Measurements from ENCODE around the gene CMTM2.
"Not testable (repeated sequence)": the region's sequence is repeated elsewhere in the genome, so short reads cannot be mapped to it uniquely, and the experiment has no call there.

Gene CMTM2

DNA sequence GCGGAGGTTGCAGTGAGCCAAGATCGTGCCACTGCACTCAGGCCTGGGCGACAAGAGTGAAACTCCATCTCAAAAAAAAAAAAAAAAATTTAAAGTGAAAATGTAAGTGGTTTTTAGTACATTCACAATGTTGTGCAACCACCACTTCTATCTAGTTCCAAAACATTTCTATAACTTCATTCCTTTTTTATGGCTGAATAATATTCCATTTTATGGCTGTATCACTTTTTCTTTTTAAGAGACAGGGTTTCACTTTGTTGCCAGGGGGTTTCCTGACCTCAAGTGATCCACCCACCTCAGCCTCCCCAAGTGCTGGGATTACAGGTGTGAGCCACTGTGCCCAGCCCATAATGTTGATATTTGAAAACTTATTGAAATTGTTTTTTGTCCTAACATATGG lies 13.6 kb downstream of the CMTM2 start:
- ATAC-seq (ENCODE audit: low read depth), result no peak
- TF ChIP-seq, protein P1, sequence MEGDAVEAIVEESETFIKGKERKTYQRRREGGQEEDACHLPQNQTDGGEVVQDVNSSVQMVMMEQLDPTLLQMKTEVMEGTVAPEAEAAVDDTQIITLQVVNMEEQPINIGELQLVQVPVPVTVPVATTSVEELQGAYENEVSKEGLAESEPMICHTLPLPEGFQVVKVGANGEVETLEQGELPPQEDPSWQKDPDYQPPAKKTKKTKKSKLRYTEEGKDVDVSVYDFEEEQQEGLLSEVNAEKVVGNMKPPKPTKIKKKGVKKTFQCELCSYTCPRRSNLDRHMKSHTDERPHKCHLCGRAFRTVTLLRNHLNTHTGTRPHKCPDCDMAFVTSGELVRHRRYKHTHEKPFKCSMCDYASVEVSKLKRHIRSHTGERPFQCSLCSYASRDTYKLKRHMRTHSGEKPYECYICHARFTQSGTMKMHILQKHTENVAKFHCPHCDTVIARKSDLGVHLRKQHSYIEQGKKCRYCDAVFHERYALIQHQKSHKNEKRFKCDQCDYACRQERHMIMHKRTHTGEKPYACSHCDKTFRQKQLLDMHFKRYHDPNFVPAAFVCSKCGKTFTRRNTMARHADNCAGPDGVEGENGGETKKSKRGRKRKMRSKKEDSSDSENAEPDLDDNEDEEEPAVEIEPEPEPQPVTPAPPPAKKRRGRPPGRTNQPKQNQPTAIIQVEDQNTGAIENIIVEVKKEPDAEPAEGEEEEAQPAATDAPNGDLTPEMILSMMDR (IDR thresholded peaks at IDR 0.05; ENCODE audit: poor library complexity, severe bottlenecking), result no peak

DNA sequence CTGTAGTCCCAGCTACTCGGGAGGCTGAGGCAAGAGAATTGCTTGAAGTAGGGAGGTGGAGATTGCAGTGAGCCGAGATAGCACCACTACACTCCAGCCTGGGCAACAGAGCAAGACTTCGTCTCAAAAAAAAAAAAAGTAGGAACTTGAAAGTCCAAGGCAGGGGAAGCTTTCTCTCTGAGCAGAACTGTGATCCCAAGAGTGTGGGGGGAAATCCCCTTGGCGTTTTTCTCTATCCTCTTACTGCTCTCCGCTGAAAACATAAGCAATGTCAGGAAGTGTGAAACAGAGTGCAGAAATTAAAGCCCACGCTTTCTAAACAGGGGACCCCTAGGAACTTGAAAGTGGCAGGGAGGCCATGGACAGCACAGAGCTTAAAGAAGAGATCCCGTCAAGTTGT lies 15.5 kb downstream of the CMTM2 start:
- Histone ChIP-seq H3K4me3 (ENCODE audit: severe bottlenecking) (no peak overlapping the region), H3K9me3 (ENCODE audit: severe bottlenecking) (no peaks in the 10 kb centered on the region), H3K27me3 (ENCODE audit: insufficient read depth, poor library complexity, severe bottlenecking) (no peaks in the 10 kb centered on the region), H3K36me3 (ENCODE audit: low read depth) (no peaks in the 10 kb centered on the region), H3K4me1 (ENCODE audit: insufficient read depth, poor library complexity, severe bottlenecking) (no peaks in the 10 kb centered on the region), H3K27ac (ENCODE audit: poor library complexity, severe bottlenecking) (no peak overlapping the region)
- TF ChIP-seq, protein P1 (IDR thresholded peaks at IDR 0.05; ENCODE audit: poor library complexity, severe bottlenecking), result no peak
- no peak for DNase-seq (ENCODE audit: low spot score)
- ATAC-seq (ENCODE audit: low read depth), result no peak

More for the DNA sequence above, 13.6 kb downstream of the CMTM2 start:
- no peaks in the 10 kb centered on the region for H3K36me3 ChIP-seq (ENCODE audit: low read depth)
- no peaks in the 10 kb centered on the region for H3K4me1 ChIP-seq (ENCODE audit: insufficient read depth, poor library complexity, severe bottlenecking)
- no peaks in the 10 kb centered on the region for H3K27me3 ChIP-seq (ENCODE audit: insufficient read depth, poor library complexity, severe bottlenecking)
- H3K27ac ChIP-seq (ENCODE audit: poor library complexity, severe bottlenecking), result no peak overlapping the region
- H3K9me3 ChIP-seq (ENCODE audit: severe bottlenecking), result no peaks in the 10 kb centered on the region
- H3K4me3 ChIP-seq (ENCODE audit: severe bottlenecking), result no peak overlapping the region
- DNase-seq (ENCODE audit: low spot score), result no peak

DNA sequence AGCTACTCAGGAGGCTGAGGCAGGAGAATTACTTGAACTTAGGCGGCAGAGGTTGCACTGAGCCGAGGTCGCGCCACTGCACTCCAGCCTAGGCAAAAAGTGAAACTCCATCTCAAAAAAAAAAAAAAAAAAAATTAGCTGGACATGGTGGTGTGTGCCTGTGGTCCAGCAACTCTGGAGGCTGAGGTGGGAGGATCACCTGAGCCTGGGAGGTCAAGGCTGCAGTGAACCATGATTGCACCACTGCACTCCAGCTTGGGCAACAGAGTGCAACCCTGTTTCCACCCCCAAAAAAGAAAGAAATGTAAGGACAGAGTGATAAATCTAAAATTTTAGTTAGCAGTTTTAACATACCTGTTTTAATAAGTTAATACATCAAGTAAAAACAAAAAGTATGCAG lies 17.3 kb downstream of the CMTM2 start:
- H3K9me3 ChIP-seq (ENCODE audit: severe bottlenecking); H3K27me3 ChIP-seq (ENCODE audit: insufficient read depth, poor library complexity, severe bottlenecking); DNase-seq (ENCODE audit: low spot score); H3K27ac ChIP-seq (ENCODE audit: poor library complexity, severe bottlenecking); H3K36me3 ChIP-seq (ENCODE audit: low read depth); H3K4me3 ChIP-seq (ENCODE audit: severe bottlenecking); H3K4me1 ChIP-seq (ENCODE audit: insufficient read depth, poor library complexity, severe bottlenecking); ATAC-seq (ENCODE audit: low read depth): not testable (repeated sequence)

DNA sequence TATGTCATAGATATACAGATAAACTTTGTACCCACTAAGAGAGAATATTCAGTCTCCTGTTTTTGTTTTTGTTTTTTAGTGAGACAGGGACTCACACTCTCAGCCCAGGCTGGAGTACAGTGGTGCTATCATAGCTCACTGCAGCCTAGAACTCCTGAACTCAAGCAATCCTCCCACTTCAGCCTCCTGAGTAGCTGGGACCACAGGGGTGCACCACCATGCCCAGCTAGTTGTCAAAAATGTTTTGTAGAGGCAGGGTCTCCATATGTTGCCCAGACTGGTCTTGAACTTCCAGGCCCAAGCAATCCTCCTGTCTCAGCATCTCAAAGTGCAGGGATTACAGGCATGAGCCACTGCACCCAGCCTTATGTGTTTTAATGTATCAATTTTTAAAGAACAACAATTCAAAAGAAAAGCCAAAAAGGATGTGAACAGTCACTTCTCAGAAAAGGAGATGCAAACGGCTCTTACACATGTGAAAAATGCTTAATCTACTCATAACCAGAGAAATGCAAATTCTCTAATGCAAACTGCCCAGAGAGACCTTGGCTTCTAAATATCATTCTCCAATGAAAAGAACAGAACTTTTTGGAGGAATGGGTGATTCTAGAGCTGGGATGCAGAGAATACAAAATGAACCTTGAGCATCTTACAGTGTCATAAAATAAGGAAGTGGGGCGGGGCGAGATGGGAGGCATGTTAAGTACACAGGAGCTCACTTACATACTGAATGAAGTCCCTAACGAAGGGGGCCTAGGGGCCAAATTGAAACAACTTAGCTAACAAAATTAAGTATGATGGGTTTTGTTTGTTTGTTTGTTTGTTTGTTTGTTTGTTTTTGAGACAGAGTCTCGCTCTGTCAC lies 18.0 kb downstream of the CMTM2 start:
- Histone ChIP-seq H3K36me3 (ENCODE audit: low read depth) (no peaks in the 10 kb centered on the region), H3K27me3 (ENCODE audit: insufficient read depth, poor library complexity, severe bottlenecking) (no peaks in the 10 kb centered on the region), H3K4me1 (ENCODE audit: insufficient read depth, poor library complexity, severe bottlenecking) (no peaks in the 10 kb centered on the region), H3K9me3 (ENCODE audit: severe bottlenecking) (no peaks in the 10 kb centered on the region), H3K27ac (ENCODE audit: poor library complexity, severe bottlenecking) (no peak overlapping the region), H3K4me3 (ENCODE audit: severe bottlenecking) (no peak overlapping the region)
- ATAC-seq (ENCODE audit: low read depth), result no peak
- DNase-seq (ENCODE audit: low spot score), result no peak
- TF ChIP-seq, protein P1 (IDR thresholded peaks at IDR 0.05; ENCODE audit: poor library complexity, severe bottlenecking), result no peak

DNA sequence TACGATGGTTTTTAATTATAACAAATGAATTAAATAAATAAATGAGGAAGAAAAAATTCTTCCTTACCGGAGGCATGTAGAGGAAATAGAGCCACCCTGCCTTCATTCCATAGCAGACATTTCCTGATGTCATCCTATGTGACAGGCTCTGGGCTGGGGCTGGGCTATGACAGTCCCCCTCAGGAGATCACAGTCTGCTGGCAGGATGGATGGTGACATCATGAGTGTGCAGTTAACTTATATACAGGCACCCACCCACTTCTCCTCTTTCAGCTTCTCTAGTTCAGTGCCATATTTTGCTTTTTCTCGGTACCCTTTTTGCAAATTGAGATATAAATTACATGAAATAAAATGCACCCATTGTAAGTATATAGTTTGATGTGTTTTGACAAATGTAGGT lies 18.8 kb downstream of the CMTM2 start:
- TF ChIP-seq, protein P1 (IDR thresholded peaks at IDR 0.05; ENCODE audit: poor library complexity, severe bottlenecking), result no peak
- H3K4me1 ChIP-seq (ENCODE audit: insufficient read depth, poor library complexity, severe bottlenecking), result no peaks in the 10 kb centered on the region
- no peaks in the 10 kb centered on the region for H3K36me3 ChIP-seq (ENCODE audit: low read depth)
- no peak for DNase-seq (ENCODE audit: low spot score)
- H3K27ac ChIP-seq (ENCODE audit: poor library complexity, severe bottlenecking), result no peak overlapping the region
- ATAC-seq (ENCODE audit: low read depth), result no peak
- no peaks in the 10 kb centered on the region for H3K27me3 ChIP-seq (ENCODE audit: insufficient read depth, poor library complexity, severe bottlenecking)
- no peak overlapping the region for H3K4me3 ChIP-seq (ENCODE audit: severe bottlenecking)
- H3K9me3 ChIP-seq (ENCODE audit: severe bottlenecking), result no peaks in the 10 kb centered on the region
